Hindlimb muscle (tissue), 1 donor: ENCODE results near the gene FIGNL2. TPM values are rescaled to one million over a fixed set of nuclear protein-coding genes. Genes with fewer than 3 reads are reported as not detected.
A peak's percentile ranks its signal among the peaks of the same experiment; 100 is the strongest.
"Not testable (repeated sequence)": the region's sequence is repeated elsewhere in the genome, so short reads cannot be mapped to it uniquely, and the experiment has no call there.

ENCODE experiments used
- DNase-seq: peaks from one replicate; pipeline ENCODE4 v3.0.0-alpha.2; 2013
- polyA plus RNA-seq: library from polyadenylated mRNA; unstranded; fragments of 120-200 nt; gene quantifications from one replicate; pipeline ENCODE4 v1.2.1, GENCODE V29; 2013; ENCODE audit not compliant: insufficient read length

The FIGNL2 gene
- polyA plus RNA-seq, 1 donor: 1.3 TPM

DNA sequence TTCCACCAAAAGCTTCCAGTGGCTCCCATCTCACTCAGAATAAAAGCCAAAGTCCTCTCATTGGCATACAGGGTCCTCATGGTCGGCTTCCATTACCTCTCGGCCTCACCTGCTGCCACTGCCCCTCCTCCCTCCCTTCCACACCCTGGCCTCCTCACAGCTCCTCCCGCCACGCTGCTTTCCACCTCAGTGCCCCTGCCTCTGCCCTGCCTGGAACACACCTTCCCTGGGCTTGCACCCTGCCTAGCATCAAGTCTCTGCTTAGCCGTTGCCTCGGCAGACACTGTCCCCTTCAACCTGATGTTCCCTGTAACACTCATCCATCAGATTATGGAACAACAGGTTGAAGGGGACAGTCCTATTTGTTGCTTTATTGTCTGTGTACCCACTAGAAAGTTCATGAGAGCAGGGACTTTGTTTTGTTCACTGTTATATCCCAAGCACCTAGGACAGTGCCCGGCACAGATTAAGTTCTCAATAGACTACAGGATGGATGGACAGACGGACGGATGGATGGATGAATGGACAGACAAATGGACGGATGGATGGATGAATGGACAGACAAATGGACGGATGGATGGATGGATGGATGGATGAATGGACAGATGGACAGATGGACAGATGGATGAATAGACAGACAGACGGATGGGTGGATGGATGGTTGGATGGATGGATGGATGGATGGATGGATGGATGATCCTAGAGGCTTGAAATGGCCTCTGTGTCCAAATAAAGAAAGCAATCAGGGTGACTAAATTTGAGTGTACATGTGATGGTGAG is 14.9 kb downstream of the FIGNL2 start:
- DNase-seq: no peak

DNA sequence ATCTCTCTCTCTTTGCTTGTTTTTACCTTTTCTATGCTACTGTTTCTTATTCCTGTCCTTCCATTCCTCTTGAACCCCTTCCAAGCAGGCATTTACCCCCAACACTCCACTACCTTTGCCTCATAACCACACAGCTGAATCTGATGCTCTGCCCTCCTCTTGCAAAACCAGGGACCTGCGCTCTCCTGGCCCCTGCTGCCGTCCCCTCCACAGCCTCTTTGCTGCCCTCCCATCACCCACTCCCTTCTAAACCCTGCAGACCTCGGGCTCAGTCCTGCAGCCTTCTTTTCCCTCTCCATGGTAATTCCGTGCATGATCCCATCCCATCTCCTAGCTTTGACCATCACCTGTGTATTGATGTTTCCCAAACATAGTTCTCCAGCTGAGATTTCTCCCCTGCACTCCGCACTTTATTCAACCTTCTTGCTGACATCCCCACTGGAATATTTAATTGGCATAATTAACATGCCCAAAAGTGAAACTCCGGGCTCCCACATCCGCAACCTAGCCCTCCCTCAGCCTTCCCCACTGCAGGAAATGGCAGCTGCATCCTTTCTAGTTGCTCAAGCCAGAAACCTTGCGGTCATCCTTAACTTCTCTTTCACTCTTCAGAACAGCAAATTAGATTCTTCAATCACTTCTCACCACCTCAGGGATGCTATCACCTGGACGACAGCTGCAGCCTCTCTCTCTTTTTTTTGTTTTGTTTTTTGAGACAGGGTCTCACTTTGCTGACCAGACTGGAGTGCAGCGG is 16.0 kb downstream of the FIGNL2 start:
- DNase-seq: no peak

DNA sequence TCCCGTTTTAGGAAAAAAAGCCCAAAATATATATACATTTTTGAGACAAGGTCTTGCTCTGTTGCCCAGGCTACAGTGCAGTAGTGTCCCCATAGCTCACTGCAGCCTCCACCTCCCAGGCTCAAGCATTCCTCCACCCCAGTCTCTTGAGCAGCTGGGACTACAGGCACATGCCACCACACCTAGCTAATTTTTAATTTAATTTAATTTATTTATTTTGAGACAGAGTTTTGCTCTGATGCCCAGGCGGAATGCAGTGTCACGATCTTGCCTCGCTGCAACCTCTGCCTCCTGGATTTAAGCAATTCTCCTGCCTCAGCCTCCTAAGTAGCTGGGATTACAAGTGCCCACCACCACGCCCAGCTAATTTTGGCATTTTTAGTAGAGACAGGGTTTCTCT is 16.7 kb downstream of the FIGNL2 start:
- DNase-seq: not testable (repeated sequence)

DNA sequence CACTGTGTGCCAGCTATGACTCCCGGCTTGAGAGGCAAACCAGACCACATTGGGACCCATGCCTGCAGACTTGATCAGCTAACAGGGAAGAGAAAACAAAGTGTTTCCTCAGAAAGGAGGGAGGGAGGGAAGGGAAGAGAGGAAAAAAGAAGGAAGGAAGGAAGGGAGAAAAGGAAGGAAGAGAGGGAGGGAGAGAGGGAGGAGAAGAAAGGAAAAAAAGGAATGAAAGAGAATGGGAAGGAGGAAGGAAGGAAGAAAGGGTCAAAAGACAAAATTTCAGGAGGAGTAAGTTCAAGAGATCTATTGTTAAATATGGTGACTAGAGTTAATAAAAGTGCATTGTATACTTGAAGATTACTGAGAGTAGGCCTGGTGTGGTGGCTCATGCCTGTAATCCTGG is 18.9 kb downstream of the FIGNL2 start:
- no peak for DNase-seq

DNA sequence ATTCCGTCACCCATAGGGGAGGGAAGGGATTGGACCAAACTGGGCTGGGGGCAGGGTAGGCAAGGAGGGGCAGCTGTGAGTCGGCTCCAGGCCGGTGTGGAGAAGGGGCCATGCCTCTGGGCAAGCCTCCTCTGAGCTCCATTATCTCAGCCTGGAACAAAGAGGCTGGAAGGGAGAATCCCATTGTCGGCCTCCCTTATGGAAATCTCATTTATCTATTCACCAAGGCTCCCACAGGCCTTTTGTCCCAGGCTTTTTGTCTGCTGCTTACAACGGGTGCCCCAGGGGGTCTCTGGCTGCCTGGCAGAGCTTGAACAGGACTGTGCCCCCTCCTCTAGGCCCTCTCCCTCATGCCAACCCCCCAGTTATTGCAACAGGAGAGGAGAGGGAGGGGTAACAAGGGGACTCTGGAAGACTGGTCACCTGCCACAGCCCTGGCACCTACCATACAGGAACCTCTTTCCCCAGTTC is 19.5 kb downstream of the FIGNL2 start:
- DNase-seq: no peak

DNA sequence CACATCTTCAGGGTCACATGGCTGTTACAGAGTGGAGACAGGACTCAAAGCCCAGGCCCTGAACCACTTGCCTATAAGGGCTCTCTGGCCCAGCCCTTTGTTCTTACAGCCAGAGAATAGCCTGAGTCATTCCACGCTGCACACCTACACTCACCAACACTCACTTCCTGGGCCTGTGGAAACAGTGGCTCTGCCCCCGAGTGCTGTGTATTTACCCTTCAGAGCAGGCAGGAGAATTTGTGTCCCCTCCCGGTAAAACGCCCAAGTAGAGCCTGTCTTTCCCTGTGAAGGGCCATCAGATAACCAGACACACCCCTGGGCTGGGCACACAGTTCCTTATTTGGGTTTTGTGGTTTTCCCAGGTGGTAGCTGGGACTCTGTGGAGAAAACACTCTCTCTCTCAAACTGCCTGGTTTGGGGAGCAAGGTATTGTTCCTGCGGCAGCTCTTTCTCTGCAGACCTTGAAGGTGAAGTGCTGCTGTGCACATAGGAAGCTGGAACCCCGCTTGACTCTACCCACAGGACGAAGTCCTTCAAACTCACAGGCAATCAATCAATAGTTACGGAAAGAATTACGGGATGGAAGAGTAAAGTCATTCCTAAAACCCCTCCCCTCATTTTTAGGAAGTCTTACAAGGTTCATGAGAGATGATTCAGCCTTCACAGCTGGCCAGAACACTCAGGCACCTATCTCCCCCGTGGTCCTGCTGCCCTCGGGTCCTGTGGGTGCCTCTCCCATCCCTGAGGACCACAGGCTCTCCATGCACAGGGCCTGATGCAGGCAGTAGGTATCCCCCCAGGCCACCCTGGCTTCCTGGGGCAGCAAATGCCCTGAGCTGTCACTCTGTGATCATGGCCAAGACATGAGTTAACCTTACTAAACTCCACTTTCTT is 20.3 kb downstream of the FIGNL2 start:
- no peak for DNase-seq

DNA sequence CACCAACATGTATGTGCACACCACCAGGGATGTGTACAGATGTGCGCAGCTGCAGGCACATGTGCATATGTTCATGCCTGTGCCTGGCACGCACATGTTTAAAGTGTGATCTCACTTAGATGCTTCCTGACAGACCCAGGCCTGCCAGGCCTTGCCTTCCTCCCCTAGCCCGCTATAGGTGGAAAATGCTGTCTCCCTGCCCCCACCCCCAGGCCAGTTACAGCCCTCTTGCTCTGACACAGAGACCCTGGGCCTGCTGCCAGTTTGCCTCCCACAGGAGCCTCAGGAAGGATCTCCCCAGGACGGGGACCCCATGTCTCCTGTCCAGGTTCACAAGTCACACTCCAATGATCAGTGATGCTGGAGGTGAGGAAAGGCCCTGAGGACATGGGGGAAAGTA is 21.6 kb downstream of the FIGNL2 start:
- no peak for DNase-seq

DNA sequence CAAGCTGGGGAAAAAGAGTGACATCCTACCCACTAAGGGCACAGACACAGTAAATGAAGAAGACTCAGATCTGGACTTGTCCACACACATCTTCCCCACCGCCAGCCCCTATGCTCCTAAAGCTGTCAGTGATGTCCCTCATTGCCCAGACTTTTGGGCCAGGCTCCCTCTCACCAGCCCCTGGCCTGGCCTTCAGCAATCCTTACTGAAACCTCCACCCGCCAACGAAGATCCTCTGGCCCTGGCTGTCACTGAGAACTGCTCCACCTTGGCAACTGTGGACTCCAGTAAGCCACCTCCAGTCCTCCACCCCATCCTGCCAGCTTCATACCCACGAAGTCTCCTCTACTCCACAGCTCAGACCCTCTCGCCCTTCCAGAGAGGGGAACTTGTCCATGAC is 23.3 kb downstream of the FIGNL2 start:
- no peak for DNase-seq

DNA sequence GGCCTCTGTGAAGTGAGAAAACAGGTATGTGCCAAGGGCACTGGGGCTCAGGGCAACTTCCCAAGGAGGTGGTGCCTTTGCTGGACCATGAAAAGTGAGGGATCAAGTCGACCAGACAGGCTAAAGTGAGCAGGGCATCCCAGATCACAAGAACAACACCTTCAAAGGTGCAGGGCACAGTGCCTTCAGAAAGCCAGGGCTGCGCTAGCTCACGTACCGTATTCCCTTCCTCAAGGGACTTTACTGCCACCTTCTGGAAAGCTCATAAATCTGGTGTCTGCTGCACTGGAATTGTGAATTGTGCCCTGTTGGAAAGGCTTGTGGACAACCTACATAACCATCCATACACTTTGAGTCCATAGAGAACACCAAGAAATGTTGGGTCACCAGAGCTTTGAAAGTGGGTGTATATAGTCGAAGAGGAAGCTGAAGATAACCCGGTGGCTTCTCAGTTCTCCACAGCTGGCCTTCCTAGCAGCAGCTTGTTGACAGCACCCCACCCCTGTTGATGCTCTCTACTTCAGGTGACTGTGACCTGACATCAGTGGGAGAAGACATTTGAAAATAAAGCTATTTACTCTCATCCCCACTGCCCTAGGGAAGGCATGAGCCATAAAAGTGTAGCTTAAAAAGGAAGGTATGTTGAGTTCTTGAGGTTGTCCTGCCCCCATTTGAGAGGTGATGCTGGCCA is 24.5 kb downstream of the FIGNL2 start:
- DNase-seq: no peak

DNA sequence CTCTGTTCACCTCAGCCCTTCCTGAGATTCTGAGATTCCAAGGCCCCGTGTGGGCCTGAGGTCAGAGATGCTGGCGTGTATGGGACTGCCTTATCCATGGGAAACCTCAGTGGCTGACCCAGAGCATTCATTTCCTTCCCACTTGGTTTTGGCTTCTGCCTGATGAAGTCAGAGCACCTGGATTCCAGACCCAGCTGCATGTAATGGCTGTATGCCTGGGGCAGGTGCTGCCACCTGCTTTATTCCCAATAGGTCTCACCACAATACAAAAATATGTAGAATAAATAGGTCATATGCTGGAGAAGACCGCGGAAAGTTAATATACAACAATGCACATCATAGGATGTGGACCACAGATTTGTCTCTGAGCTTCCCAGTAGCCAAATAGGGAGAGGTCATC is 25.6 kb downstream of the FIGNL2 start:
- no peak for DNase-seq

DNA sequence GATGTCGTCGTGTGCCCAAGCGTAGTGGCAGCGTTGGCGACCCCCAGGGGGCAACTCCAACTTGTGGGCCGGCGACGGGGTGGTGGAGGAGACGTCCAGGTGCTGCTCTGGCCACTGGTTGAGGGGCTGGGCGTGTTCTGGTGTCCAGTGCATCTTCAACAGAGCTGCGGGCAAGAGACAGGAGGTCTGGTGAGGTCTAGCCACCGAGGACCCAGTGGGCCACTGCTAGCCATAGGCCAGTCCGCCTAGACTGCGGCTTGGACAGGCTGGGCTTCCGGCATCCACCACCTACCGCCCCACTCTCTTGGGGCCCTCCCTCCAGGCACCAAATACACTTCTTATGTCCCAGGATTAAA is 26.3 kb downstream of the FIGNL2 start:
- DNase-seq: no peak

DNA sequence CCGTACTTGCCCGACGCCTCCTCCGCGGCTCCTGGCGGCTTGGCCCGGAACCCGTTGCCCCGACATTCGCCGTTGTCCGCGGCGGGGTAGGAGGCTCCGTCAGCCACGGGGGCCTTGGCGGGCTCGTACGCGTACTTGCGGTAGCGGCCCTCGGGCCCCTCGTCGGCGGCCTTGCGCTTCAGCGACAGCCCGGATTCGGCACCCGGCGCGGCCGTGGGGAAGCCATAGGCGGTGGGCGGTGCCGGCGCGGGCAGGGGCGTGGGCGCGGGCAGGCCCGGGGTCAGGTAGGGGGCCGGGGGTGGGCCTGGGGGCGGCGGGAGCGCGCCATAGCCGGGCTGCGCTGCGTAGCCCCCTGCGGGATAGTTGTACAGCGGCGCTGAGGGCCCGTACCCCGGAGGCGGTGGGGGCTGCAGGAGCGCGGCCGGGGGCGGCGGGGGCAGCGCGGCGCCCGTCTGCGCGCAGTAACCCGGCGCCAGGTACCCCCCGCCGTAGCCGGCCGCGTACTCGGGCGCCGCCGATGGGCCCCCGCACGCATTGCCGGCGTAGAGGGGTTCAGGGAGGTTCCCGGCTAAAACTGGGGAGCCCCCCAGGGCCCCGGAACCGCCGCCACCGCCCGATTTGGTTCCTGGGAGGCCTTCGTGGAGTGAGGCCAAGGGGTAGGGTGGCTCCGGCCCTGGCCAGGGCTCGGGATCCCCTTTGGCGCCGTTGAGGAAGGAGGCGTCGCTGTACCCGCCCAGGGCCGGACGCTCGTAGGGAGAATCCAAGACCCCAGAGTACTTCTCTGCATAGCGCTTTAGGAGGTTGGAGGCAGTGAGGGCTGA is 26.9 kb downstream of the FIGNL2 start:
- no peak for DNase-seq

DNA sequence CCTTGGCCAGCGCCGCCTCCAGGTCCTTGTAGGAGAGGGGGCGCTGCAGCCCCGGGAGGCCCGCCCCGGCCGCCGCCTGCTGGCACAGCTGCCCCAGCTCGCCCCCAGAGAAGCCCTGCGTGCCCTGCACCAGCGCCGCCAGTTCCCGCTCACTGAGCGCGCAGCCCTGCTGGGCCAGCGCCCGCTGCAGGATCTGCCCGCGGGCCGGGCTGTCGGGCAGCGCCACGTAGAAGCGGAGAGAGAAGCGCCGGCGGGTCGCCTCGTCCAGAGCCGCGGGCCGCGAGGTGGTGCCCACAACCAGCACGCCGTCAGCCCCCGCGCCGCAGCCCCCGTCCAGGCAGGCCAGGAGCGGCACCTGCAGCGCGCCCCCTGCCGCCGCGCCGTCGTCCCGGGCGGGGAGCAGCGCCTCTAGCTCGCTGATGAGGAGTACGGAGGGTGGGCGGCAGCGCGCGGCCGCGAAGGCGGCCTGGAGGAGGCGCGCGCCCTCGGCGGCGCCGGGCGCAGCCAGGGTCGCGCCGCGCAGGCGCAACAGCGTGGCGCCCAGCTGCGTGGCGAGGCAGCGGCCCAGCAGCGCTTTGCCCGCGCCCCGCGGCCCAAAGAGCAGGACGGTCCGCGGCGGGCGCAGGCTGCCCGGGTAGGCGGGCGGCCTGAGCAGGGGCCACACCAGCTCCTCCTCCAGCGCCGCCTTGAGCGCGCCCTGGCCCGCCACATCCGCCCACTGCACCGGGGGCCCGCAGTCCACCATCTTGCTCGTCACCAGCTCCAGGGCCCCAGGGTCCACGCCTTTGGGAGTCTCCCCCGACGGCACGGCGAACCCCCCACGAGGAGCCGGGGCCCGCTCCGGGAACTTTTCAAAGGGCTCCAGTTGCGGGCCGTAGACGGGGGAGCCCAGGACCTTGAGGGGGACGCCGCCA is 27.7 kb downstream of the FIGNL2 start:
- peak; percentile 84 for DNase-seq

DNA sequence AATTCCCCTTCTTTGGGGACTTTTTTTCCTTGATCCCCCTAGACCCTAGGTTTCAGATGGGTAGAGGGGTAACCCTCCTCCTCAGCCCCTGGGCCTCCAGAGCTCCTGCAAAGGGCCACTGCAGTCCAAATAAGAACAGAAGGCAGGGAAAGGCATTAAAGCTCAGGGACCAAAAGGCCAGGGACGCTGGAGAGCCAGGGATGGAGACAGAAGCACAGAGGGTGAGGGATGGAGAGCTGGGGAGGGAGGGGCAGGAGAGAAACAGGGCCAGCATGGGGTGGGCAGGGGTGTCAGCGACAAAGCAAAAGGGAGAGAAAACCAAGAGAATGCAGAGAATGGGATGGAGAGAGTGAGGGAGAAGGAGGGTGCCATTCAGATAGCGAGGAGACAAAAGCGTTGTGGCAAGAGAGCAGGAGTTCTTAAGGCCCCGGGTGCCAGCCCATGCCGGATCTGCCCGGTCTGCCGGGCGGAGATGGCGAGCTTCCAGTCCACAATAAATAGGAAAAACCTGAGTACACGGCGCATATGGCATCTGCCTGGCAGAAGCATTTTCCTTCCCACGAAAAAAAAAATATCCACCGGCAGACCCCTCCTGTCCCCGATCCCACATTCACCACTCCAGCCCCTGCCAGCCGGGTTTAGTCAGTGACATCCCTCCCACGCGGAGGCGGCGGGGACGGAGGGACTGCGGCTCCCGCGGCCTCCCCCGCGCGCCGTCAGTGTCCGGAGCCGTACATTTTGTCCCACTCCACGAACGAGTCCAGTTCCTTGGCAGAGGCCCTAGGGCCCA is 28.6 kb downstream of the FIGNL2 start:
- no peak for DNase-seq

DNA sequence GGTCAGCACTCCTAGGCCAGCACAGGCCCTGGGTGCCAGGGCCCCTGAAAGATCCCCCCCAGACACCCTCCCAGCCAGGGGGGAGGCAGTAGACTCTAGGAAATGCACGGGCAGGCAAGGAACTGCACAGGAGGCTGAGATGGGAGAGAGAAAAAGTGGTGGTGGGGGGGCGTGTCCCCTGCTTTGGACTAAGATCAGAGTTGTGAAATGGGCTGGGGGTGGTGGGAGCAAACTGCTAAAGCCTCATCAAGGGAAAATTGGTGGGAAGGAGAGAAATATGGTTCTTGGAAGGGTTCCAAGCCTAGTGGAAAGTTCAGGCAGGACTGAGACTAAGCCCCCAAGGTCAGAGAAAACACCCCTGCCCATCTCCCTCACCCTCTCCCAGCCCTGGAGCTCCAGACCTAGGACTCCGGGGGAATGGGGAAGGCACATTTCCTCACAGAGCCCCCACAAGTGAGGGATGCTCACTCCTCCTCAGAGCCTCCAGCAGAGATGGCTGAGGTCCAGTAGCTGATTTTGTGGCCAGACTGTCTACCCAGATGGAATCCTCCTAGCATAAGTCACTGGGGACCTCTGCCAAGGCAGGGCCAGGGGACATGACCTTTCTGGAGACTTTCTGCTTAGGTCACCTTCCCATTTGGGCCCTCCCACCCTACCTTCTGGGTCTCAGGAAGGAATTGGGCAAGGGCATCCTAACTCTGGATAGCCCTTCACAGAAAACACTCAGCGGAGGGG is 29.8 kb downstream of the FIGNL2 start:
- no peak for DNase-seq

DNA sequence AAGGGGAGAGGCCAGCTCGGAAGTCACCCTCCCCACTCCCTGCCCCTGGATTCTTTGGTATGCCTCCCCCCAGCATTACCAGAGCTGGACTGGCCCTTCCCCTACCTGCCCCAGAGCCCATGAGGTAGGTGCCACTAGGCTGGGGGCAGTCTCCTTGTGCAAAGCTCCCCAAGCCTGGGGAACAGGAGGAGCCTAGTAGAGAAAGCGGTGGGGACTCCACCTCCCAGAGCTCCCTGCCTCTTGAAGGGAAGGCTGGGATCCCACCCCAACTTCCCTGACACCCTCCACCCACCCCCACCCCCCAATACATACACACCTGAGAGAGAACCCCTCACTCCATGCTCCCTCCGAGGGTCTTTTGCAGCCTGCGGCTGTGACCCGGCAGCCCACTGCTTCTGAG is 30.4 kb downstream of the FIGNL2 start:
- no peak for DNase-seq

DNA sequence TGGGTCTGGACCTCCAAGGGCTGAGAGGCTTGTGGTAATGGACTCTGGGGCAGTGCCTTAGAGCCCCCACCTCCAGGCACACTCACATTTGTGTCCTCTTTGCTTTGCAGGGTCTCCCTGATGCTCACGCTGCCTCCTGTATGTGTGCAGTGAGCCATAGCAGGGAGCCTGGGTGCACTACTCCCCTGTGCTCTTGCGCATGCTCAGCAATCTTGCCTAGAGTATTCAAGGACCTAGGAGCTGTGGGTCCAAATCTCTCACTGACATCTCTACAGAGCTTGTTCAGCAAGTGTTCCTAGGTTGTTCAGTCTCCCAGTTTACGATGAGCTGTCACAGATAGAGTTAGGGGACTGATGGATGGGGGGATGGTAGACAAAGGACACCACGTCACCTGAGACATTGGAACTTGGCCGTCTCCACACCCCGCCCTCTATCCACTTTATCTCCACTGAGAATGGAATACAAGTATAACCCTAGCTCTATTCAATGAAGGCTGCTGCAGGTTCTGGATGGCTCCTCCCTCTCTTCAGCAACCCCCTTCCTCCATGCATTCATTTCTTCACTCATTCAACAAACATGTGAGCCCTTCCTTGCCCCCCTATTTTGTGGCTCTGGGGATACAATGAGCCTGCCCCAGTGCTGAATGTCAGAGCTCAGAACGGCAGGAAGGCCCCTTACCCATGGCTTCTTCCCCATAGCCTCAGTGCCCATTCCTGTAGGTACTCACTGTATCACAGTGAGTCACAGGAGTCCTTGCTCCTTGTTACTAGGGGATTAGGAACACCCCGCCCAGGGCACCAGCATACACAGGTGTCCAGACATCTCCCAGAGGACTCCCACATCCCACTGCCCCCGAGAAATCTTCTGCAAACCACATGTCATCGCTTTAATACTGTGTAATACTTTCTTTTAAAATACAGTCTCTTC is 31.2 kb downstream of the FIGNL2 start:
- DNase-seq: no peak

DNA sequence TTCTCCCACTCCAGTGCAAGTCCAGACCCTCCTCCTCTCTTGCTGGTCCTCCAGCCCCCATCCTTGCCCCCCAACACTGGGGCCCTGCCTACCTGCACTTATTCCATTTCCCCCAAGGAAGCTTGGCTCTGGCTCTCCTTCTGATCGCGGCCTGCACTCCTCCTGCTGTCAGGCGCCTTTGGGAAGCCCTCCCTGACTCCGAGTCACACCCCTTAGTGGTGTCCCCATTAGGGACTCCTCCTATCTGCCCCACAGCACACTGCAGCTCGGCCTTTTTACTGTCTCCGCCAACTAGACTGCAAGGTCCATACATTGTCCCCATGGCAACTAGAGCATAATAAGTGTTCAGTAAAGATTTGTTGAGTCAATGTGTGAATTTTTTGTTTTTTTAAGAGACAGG is 32.9 kb downstream of the FIGNL2 start:
- no peak for DNase-seq
